SU-DHL-6 (cell line): ENCODE measurements around the gene EXOSC10.

Experiments used
- EZH2phosphoT487 ChIP-seq: fragments of 200-600 bp; sonication (generic), shearing (Covaris generic); conservative IDR thresholded peaks from 2 replicates; pipeline ENCODE4 v1.6.1; 2018; ENCODE audit warnings: mild to moderate bottlenecking, antibody characterized with exemption, low read length, moderate library complexity, mixed read lengths
- TF ChIP-seq, protein P1 (sequence below): fragments of 200-600 bp; sonication (generic); IDR thresholded peaks from one replicate; pipeline ENCODE4 v1.5.1; 2017; ENCODE audit warnings: antibody characterized with exemption, mild to moderate bottlenecking, low read length, moderate library complexity; ENCODE audit not compliant: insufficient read depth, poor library complexity, severe bottlenecking

- TF ChIP-seq, protein P1, sequence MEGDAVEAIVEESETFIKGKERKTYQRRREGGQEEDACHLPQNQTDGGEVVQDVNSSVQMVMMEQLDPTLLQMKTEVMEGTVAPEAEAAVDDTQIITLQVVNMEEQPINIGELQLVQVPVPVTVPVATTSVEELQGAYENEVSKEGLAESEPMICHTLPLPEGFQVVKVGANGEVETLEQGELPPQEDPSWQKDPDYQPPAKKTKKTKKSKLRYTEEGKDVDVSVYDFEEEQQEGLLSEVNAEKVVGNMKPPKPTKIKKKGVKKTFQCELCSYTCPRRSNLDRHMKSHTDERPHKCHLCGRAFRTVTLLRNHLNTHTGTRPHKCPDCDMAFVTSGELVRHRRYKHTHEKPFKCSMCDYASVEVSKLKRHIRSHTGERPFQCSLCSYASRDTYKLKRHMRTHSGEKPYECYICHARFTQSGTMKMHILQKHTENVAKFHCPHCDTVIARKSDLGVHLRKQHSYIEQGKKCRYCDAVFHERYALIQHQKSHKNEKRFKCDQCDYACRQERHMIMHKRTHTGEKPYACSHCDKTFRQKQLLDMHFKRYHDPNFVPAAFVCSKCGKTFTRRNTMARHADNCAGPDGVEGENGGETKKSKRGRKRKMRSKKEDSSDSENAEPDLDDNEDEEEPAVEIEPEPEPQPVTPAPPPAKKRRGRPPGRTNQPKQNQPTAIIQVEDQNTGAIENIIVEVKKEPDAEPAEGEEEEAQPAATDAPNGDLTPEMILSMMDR, result no peak
- no peak for TF ChIP-seq EZH2phosphoT487
These were observed 45.0 kb downstream of the EXOSC10 start for GRCh38 chr1:11054666-11055065.
